ENCODE data around the gene FOXD1. TPM values are rescaled to one million over a fixed set of nuclear protein-coding genes. Genes with fewer than 3 reads are reported as not detected.

The FOXD1 gene
- polyA plus RNA-seq, 1 experiment, result 4.9 TPM

Other genes with a start within 250 kb of the FOXD1 start
- gene BTF3, start 49.7 kb upstream of the FOXD1 start, polyA plus RNA-seq (2011; rRNA removed), result 478 and 758 TPM in 2 replicates
- 14.8 and 28.4 TPM in 2 replicates for gene ANKRA2, start 116.9 kb upstream of the FOXD1 start, polyA plus RNA-seq (2011; rRNA removed)
- gene UTP15, start 117.0 kb upstream of the FOXD1 start, polyA plus RNA-seq (2011; rRNA removed), result 8.8 and 11.0 TPM in 2 replicates
- gene ARHGEF28, start 177.4 kb upstream of the FOXD1 start, polyA plus RNA-seq (2011; rRNA removed), result 2.8 and 4.6 TPM in 2 replicates